Transverse colon (tissue), 4 donors: Measurements from ENCODE around the gene ROCK1. TPM values are rescaled to one million over a fixed set of nuclear protein-coding genes. Genes with fewer than 3 reads are reported as not detected.

Experiments used
- DNase-seq: peaks from one replicate; pipeline ENCODE4 v3.0.0-alpha.2; 2019
- H3K27ac ChIP-seq, 4 donors: fragments of 200-600 bp; sonication (generic); 2 replicates each; pipeline ENCODE4 v1.5.1; 2016 to 2018; ENCODE audit warnings: inconsistent platforms in 4 of 4
- H3K27me3 ChIP-seq: fragments of 200-600 bp; sonication (generic); 2 replicates; pipeline ENCODE4 v1.5.1; 2017; ENCODE audit warnings: inconsistent platforms
- H3K36me3 ChIP-seq, 4 donors: fragments of 200-600 bp; sonication (generic); 2 replicates each; pipeline ENCODE4 v1.5.1; 2017 to 2019; ENCODE audit warnings: inconsistent platforms in 4 of 4
- H3K4me1 ChIP-seq, 4 donors: fragments of 200-600 bp; sonication (generic); 2 replicates each; pipeline ENCODE4 v1.5.1; 2017 to 2020; ENCODE audit warnings: inconsistent platforms in 4 of 4
- H3K4me3 ChIP-seq, 4 donors: fragments of 200-600 bp; sonication (generic); 1 replicate in 1 of 4; 2 replicates in 3 of 4; pipeline versions ENCODE4 v1.5.1 to v1.6.1; 2017 to 2019; ENCODE audit warnings: inconsistent platforms in 4 of 4
- H3K9me3 ChIP-seq, 2 donors: fragments of 200-600 bp; sonication (generic); 2 replicates each; pipeline ENCODE4 v1.5.1; 2017 to 2019; ENCODE audit warnings: inconsistent platforms in 2 of 2
- EP300 ChIP-seq: sonication (generic); formaldehyde crosslinking; IDR thresholded peaks from one replicate; pipeline ENCODE4 v1.6.1; 2017; ENCODE audit warnings: antibody characterized with exemption, low read depth
- POLR2A ChIP-seq: fragments of 450-650 bp; IDR thresholded peaks from one replicate; pipeline ENCODE4 v1.6.1; 2016; ENCODE audit warnings: antibody characterized with exemption, mild to moderate bottlenecking, moderate library complexity
- POLR2AphosphoS5 ChIP-seq, 3 donors: sonication (generic); formaldehyde crosslinking; IDR thresholded peaks; one replicate each; pipeline ENCODE4 v1.6.1; 2016; ENCODE audit warnings: antibody characterized with exemption in 3 of 3
- WGBS, 2 donors: methylation state at CpG; one replicate each; pipeline ENCODE4 v1.1.5; 2018; ENCODE audit warnings: low coverage in 1 of 2; 5-methylcytosine and 5-hydroxymethylcytosine counted together
- in situ Hi-C, 4 donors: fragments of 200-750 bp; cut with MboI; loops; one replicate each; pipeline versions ENCODE4 v1.15.0 to v1.15.1; 2017; ENCODE audit warnings: low sequenced_read_pairs in 3 of 4, low pct_ligation_motif_present in 1 of 4, low pct_unique_long_range_greater_than_20kb in 1 of 4
- intact Hi-C: fragments of 100-400 bp; cut with DNase I; formaldehyde crosslinking; loops from one replicate; pipeline ENCODE4 v1.15.1; 2023; ENCODE audit warnings: low total_unique reads
- total RNA-seq, 4 donors: library from RNA; depleted of rRNA; stranded (reverse); fragments of >200 nt; gene quantifications; one replicate each; pipeline ENCODE4 v1.1.0, GENCODE V29; 2016
- TF ChIP-seq, protein P1 (sequence below), 5 experiments: fragments of 200-600 bp in 3 of 5; fragments of 450-650 bp in 2 of 5; sonication (generic) in 3 of 5; IDR thresholded peaks; 1 replicate in 2 of 5; 2 replicates in 3 of 5; pipeline ENCODE4 v1.5.1; 2016 to 2017; ENCODE audit warnings: antibody characterized with exemption in 5 of 5, inconsistent platforms in 3 of 5, mild to moderate bottlenecking in 2 of 5, moderate library complexity in 1 of 5

ROCK1 gene
- total RNA-seq, 4 donors from 2014 or later, result 23.9 to 59.5 (median 39.6) TPM

DNA sequence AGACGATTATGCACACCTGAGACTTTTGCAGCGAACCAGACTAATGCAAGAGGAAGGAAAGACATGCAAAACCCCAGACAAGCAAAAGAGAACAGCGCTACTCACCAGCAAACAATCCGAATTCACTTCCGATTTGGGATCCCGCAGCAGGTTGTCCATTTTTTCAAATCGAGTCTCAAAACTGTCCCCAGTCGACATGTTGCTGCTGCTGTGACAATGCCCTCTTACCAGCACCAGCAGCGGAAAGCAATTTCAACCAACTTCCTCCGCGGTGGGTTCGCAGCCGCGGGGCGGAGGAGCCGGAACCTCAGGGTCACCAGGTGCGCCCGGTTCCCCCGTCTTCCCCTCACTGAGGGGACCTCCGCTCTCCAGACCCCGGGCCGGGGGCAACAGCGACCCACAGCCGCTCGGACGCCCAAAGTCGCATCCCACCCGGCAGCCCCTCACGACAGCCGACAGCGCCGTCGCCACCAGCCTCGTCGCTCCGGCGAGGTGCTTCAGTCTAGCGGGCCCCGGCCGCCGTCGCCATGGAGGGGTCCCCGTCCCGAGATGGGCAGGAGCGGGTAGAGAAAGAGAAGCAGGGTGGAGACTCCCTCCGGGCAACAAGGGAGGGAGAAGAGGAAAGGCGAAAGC is 784 bp downstream of the ROCK1 start:
- Histone ChIP-seq H3K9me3 (no peaks in the 10 kb centered on the region), H3K27me3 (no peaks in the 10 kb centered on the region), H3K27ac (peak overlapping the region; percentile 93 to 99 (median 98)), H3K36me3 (no peaks in the 10 kb centered on the region), H3K4me1 (peaks cover 21 to 52% (median 27%) of the 10 kb centered on the region in 4 donors), H3K4me3 (peak overlapping the region; percentile 65 to 98 (median 87))
- in situ Hi-C loops, result loop anchor here in 1 of 4 donors (10.0 kb wide), 1 partner anchor 64 kb away; no protein-coding TSS in a partner anchor
- TF ChIP-seq, protein P1, sequence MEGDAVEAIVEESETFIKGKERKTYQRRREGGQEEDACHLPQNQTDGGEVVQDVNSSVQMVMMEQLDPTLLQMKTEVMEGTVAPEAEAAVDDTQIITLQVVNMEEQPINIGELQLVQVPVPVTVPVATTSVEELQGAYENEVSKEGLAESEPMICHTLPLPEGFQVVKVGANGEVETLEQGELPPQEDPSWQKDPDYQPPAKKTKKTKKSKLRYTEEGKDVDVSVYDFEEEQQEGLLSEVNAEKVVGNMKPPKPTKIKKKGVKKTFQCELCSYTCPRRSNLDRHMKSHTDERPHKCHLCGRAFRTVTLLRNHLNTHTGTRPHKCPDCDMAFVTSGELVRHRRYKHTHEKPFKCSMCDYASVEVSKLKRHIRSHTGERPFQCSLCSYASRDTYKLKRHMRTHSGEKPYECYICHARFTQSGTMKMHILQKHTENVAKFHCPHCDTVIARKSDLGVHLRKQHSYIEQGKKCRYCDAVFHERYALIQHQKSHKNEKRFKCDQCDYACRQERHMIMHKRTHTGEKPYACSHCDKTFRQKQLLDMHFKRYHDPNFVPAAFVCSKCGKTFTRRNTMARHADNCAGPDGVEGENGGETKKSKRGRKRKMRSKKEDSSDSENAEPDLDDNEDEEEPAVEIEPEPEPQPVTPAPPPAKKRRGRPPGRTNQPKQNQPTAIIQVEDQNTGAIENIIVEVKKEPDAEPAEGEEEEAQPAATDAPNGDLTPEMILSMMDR (IDR thresholded peaks at IDR 0.05), result no peak
- TF ChIP-seq EP300, result no peak
- no peak for TF ChIP-seq POLR2AphosphoS5 (IDR thresholded peaks at IDR 0.05)
- no peak for TF ChIP-seq POLR2A
- WGBS, 2 donors, result 0% methylated on average over 2 to 46 of the region's 47 CpGs
- peak; percentile 67 for DNase-seq
- intact Hi-C loops, result loop anchor here (10.0 kb wide), 1 partner anchor 106 kb away; no protein-coding TSS in a partner anchor

DNA sequence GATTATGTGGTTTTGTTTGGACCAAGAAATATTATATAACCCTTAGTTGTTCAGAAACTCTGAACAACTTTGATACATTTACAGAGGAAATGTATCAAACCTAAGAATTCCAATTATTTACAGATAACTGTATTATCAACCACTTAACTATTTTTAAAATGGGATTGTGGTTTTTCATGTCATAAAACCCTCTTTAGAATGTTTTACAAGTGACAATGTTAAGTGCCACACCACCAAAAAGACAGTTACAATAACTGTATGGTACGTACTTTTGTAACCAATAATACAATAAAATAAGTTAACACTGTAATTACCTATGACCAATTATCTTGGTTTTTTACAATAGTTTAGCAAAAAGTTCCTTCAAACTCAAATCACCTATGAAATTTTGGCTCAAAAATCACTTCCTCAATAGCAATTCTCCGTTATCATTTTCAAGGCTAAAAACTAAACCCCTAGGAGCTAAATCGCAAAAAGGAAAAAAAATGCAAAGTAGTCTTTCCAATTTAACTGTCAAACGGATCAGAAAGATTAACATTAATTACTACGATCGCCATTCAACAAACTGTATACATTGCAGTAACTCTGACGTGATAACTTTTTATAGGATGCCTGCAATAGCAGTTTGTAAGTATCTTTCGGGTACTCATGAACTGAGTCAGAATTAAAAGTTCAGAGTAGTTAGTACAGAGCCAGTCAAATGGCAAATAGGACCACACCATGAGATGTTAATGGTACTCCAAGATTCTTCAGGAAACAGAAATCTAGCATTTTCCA is 1.5 kb downstream of the ROCK1 start:
- Histone ChIP-seq H3K36me3 (no peaks in the 10 kb centered on the region), H3K9me3 (no peaks in the 10 kb centered on the region), H3K27ac (peak overlapping the region; percentile 93 to 99 (median 98)), H3K4me3 (peak overlapping the region; percentile 65 to 98 (median 87)), H3K4me1 (peaks cover 21 to 59% (median 31%) of the 10 kb centered on the region in 4 donors), H3K27me3 (no peaks in the 10 kb centered on the region)
- no peak for DNase-seq
- 0 to 1% methylated on average over 8 of the region's 8 CpGs for whole genome bisulfite sequencing, 2 donors
- in situ Hi-C loops (loop anchor here in 1 of 4 donors (10.0 kb wide), 1 partner anchor 65 kb away; no protein-coding TSS in a partner anchor), intact Hi-C loops (loop anchor here (10.0 kb wide), 1 partner anchor 105 kb away; no protein-coding TSS in a partner anchor)
- no peak for TF ChIP-seq POLR2AphosphoS5 (IDR thresholded peaks at IDR 0.05)
- TF ChIP-seq, protein P1 (IDR thresholded peaks at IDR 0.05), result no peak
- no peak for TF ChIP-seq POLR2A
- TF ChIP-seq EP300, result no peak

DNA sequence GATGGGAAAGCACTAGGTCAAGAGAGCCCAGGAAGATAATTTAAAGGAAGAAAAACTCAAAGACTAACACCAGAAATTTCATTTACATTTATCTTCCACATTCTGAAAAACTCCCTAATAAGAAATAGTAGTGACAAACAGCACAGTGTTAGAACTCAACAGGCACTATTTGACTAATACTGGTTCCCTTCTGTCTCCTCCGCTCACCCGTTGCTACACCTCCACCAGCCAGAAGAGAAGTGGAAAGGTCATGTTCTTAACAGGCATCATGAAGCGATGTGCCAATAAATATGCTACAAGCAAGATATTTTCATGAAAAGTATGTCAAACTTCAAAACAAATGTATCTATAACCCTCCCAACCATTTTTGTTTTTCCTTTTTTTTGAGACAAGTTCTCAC is 5.7 kb downstream of the ROCK1 start:
- no peak for DNase-seq
- H3K4me3 ChIP-seq, result no peak overlapping the region

DNA sequence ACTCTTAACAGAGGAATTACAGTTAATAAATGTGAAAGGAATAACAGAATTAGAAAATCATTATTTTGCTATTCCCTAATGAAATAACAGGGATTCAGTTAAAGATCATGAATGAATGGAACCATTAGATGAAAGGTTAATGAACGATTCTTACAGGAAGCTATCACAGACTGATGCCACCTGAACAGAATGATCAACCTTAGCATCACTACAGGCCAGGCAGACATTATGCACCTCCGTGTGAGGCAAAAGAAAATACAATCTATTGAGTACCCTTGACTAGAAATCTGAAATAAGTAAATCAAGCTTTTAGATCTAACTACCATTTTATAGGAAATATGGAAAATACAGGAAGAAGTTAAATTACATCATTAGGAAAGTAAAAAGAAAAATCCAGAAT is 10.4 kb downstream of the ROCK1 start:
- WGBS, 2 donors, result 74 to 84% methylated on average over 2 of the region's 2 CpGs
- Histone ChIP-seq H3K27me3 (no peaks in the 10 kb centered on the region), H3K27ac (no peak overlapping the region), H3K9me3 (no peaks in the 10 kb centered on the region), H3K4me3 (no peak overlapping the region), H3K4me1 (peaks cover 9 to 34% (median 29%) of the 10 kb centered on the region in 4 donors), H3K36me3 (no peaks in the 10 kb centered on the region)
- DNase-seq, result no peak
- TF ChIP-seq POLR2AphosphoS5 (IDR thresholded peaks at IDR 0.05), result no peak
- TF ChIP-seq, protein P1 (IDR thresholded peaks at IDR 0.05), result no peak
- intact Hi-C loops, result no loop called here
- in situ Hi-C loops, result no loop called here

More for the DNA sequence above, 5.7 kb downstream of the ROCK1 start:
- Histone ChIP-seq H3K9me3 (no peaks in the 10 kb centered on the region), H3K36me3 (no peaks in the 10 kb centered on the region), H3K4me1 (peaks cover 22 to 65% (median 27%) of the 10 kb centered on the region in 4 donors), H3K27me3 (no peaks in the 10 kb centered on the region), H3K27ac (no peak overlapping the region)
- in situ Hi-C loops, result no loop called here
- WGBS, 2 donors, result 62 to 69% methylated on average over 3 of the region's 3 CpGs
- intact Hi-C loops, result no loop called here
- TF ChIP-seq POLR2A (no peak), POLR2AphosphoS5 (IDR thresholded peaks at IDR 0.05) (no peak), EP300 (no peak)
- TF ChIP-seq, protein P1 (IDR thresholded peaks at IDR 0.05), result no peak
